Left colon (tissue), 2 donors: Measurements from ENCODE around the gene MATN4. TPM values are rescaled to one million over a fixed set of nuclear protein-coding genes. Genes with fewer than 3 reads are reported as not detected.

Experiments
- ATAC-seq: fragments of 200-7000 bp; cut with Tn5 transposase; one replicate; pipeline ENCODE4 v1.9.1; 2020; ENCODE audit warnings: mild to moderate bottlenecking, moderate library complexity
- DNase-seq, 2 donors: peaks; one replicate each; pipeline ENCODE4 v3.0.0-alpha.2; 2020
- intact Hi-C, 2 donors: fragments of 100-400 bp; cut with DNase I in 1 of 2; cut with micrococcal nuclease in 1 of 2; formaldehyde crosslinking; loops; one replicate each; pipeline versions ENCODE4 v1.11.2 to v1.14.0; 2022; cut with DNase I, micrococcal nuclease
- total RNA-seq, 2 donors: library from RNA; stranded (reverse); fragmentation: NEBNext Ultra II Directional; extraction: Animal tissue kit (Norgen Biotek cat#: 25700); gene quantifications; one replicate each; pipeline ENCODE4 v1.2.1, GENCODE V29; 2021
- donor health status: DM: no; HTN: no; CAD: no.
- donor health status: DM: yes; HTN: yes; CAD: no.

Gene MATN4
- total RNA-seq, 2 donors from 2014 or later = not detected

GRCh38 chr20:45318948-45319347, 10.8 kb upstream of the MATN4 start:
- no peak for DNase-seq
- no peak for ATAC-seq
- intact Hi-C loops = no loop called here

DNA sequence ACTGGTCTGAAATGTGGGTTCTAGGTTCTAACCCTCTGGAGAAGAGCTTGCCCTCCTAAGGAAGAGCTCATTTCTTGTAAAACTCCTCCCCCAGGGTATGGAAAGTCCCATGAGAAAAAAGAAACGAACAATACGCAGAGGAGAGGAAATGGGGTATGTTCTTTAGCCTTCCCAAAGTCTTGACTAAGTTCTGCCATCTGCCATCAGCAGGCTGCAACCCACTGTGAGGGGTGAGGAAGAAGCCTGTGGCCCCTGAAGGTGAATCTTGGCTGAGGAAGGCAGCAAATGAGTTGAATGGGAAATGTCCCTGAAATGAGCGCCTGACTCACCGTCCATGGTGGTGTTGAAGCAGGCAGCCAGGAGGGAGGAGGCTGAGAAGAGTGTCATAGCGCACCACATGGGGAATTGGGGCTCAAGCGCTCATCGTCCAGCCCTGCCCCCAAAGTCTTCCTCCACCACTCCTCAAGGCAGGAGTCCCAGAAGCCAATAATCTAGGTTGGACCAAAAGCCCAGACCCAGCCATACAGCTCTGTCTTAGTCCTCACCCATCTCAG, 10.4 kb upstream of the MATN4 start:
- DNase-seq (no peak), ATAC-seq (no peak)
- intact Hi-C loops = no loop called here

GRCh38 chr20:45317826-45318225, 9.7 kb upstream of the MATN4 start:
- DNase-seq = no peak
- ATAC-seq = no peak
- intact Hi-C loops = no loop called here

- DNase-seq (no peak), ATAC-seq (no peak)
- intact Hi-C loops = no loop called here
Measured at GRCh38 chr20:45316150-45317080, 8.3 kb upstream of the MATN4 start.

DNA sequence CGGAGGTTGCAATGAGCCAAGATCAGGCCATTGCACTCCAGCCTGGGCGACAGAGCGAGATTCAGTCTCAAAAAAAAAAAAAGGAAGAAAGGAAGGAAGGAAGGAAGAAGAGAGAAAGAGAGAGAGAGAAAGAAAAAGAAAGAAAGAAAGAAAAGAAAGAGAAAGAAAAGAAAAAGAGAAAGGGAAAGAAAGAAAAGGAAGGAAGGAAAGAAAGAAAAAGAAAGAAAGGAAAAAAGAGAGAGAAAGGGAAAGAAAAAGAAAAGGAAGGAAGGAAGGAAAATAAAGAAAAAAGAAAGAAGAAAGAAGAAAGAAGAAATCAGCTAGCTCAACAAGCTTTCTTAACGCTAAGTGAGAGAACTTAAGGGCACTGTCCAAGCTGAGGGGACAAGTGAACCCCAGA, 7.6 kb upstream of the MATN4 start:
- ATAC-seq (no peak), DNase-seq (no peak)
- intact Hi-C loops = no loop called here

DNA sequence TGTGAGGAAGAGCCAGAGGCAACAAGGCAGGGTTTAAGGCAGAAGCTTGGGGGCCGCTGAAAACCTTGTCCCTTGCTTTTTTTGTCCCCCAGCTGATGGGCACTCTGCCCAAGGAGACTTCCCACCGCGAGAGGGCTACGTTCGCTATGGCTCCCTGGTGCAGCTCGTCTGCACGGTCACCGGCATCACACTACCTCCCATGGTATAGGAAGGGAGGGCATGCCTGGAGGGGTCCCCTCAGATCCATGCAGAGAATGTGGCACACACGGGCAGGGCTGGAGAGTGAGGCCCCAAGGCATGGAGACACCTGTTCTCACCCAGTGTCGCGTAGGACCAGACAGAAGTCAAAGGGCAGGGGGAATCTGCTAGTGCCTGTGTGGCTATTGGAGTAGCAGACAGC, 5.8 kb upstream of the MATN4 start:
- intact Hi-C loops = loop anchor here in 1 of 2 donors (5.0 kb wide), 1 partner anchor 453 kb away; no protein-coding TSS in a partner anchor
- ATAC-seq = no peak
- DNase-seq = no peak

DNA sequence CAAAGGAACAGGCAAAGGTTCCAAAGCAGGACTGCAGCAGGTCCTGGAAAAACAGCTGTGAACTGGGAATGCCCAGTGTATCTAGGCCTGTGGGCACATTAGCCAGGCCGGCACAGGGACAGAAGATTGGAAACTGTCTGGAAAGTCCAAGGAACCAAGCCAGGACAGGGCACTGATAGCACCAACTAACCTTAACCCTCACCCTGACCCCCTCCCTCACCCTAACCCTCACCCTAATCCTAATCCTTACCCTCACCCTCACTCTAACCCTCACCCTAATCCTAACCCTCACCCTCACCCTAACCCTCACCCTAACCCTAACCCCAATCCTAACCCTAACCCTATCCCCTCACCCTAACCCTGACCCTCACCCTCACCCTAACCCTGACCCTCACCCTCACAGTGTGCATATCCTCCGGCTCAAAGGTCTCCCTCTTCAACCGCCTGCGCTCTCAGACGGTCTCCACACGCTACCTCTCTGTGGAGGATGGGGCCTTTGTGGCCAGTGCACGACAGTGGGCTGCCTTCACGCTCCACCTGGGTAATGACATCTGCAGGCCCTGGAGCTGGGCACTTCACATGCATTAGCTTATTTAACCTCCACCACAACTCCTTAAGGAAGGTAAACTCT, 5.1 kb upstream of the MATN4 start:
- intact Hi-C loops = loop anchor here in 1 of 2 donors (5.0 kb wide), 1 partner anchor 454 kb away; no protein-coding TSS in a partner anchor
- DNase-seq (no peak), ATAC-seq (no peak)

GRCh38 chr20:45312241-45312640, 4.1 kb upstream of the MATN4 start:
- ATAC-seq (no peak), DNase-seq (no peak)
- intact Hi-C loops = loop anchor here in 1 of 2 donors (5.0 kb wide), 1 partner anchor 455 kb away; no protein-coding TSS in a partner anchor

DNA sequence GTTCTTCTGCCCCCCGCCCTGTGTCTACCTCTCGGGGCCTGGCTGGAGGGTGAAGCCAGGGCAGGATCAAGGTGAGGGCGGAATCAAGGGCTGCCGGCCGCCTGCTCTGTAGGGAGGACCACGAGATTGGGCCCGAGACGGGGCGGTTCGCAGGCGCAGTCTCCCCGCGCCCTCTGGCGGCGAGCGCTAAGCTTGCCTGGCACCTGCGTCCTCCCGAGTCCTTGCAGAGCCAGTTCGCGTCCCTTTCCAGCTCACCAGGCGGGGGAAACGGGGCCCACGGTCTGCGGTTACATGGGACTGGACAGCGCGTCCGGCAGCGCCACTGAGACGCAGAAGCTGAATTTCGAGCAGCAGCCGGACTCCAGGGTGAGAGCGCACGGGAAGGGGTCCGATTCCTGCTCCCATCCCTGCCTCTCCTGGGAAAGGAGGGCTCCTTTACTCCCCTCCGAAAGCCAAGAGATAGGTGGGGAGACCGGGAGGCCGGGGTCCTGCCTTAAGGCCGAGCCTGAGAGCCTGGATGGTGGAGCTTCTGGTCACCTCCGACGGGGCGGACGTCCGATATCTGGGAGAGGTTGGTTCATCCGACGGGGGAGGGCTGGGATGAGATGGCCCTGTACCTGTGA, 3.6 kb upstream of the MATN4 start:
- intact Hi-C loops = loop anchor here in 1 of 2 donors (5.0 kb wide), 1 partner anchor 456 kb away; no protein-coding TSS in a partner anchor
- DNase-seq = peak in 1 of 2 donors; percentile 72
- peak; percentile 76 for ATAC-seq

DNA sequence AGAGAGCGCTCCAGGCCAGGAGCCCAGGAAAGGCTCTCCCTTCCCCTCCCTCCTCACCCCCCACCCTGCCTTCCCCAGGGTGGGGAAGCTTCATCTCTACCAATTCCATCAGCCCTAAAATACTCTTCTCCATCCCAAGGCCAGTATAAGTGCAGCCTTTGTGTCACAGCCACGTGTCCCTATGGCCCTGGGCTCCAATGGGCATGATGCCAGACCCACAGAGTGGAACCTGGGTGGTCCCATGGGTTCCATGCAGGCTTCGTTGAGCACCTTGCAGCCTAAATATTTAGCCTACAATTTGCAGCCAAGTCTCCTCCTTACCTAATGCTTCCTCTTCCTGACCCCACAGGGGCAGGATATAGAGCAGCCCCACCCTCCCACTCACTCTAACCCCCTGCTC, 976 bp upstream of the MATN4 start:
- no peak for ATAC-seq
- intact Hi-C loops = no loop called here
- DNase-seq = no peak

DNA sequence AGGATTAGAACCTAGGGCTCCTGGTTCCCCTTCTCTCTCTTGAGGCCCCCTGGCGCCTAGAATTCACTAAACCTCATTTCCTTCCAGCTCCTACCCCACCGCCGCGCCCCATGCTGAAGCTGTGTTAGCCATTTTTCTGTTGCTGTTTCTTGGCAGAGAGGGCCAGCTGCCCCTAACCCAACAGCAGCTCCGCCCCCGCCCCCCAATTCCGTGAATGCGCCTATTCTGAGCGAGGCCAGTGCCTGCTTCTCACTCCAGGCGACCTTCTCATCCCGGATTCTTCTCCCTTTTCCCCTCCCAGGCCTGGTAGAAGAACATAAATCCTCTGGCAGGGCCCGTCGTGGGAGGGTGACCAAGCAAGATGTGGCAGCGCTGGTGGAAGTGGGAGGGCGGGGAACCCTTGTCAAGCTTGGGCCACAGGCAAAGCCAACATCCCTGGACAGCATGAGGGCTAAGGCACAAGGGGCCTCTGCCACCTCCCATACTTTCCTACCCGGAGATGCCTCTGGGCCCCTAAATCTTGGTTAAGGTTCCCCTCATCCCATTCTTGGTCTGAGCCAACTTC, 941 bp downstream of the MATN4 start:
- ATAC-seq (no peak), DNase-seq (no peak)
- intact Hi-C loops = no loop called here

- peak; percentile 35 for ATAC-seq
- DNase-seq = no peak
- intact Hi-C loops = no loop called here
Measured at GRCh38 chr20:45306431-45306982, 1.6 kb downstream of the MATN4 start, which contains the start of gene RBPJL. Gene RBPJL (plus strand): TSS chr20:45306840. CDS start chr20:45306923, 83 bp downstream.

DNA sequence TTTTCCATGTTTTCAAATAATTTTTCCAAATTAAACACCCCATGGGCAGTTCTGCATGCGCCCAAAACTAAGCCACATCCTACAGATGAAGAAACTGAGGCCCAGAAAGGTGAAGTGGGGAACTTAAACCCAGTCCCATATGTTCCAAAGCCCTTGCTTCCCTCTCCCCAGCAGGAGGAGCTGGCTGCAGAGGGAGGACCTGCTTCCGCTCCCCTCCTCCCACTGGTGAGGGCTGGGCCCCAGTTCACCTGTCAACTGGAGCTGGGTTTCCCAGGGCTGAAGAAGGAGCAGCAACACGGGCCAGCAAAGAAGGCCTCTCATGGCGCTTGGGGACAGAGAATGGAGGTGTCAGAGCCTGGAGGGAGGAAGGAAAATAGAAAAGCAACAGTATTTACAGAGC, 2.8 kb downstream of the MATN4 start:
- DNase-seq (no peak), ATAC-seq (peak; percentile 33)
- intact Hi-C loops = no loop called here

DNA sequence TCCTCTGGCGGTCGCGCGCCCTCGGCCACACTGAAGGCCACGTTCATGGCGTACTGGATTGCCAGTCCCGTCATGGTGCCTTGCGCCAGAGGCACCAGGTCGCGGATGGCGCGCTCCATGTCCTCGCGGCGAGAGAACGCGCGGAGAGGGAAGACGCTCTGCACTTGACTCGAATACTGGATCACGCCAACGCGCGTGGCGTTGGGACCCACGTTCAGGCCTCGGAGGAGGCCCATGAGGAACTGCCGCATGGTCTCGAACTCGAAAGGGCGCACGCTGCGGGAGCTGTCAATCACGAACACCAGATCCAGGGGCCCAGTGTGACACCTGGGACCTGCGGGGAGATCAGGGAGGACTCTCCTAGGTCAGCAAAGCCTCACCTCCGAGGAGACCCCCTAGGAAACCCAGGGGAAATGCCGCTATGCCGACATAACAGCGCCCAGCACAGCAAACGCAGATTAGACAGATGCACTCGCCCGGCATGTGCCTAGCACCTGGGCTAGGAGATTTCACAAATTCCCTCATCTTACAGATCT, 3.6 kb downstream of the MATN4 start:
- DNase-seq (no peak), ATAC-seq (no peak)
- intact Hi-C loops = loop anchor here in 1 of 2 donors (5.0 kb wide), 1 partner anchor 453 kb away; no protein-coding TSS in a partner anchor

DNA sequence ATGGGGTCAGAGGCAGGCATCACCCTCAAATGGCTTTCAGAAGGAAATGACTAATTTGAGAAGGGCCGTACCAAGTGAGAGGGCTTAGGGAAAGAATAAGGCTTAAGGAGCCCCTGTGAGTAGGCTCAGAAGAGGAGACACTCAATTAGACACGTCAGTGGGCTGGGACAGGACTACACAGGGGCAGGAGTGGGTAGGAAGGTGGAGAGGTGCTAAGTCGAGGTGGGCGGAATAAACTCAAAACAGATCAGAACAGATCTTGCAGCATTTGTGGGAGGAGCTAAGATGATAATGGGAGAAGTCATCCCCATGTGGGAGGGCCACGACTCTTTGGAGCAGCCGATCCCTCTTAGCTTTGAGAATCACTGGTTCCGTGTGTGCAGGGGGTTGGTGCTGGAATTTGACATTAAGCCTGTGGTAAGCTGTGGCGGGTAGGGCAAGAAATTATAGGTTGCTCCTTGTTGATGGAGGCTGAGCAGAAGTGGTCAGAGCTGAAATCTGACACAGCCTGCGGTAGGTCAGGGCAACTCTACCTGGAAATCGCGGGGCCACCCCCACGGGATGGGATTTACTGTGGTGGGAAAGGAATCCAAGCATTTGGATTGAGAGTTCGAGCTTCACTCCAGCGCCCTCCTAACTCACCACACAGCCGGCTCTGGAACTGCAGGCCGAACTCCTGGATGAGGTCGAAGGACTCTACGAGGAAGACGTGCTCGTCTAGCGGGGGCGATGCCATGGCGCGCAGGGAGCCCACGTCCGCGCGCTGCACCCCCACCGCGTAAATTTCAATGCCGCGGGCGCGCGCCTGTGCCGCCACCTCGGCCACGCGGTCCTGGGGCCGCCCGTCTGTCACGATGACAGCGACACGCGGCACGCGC, 4.3 kb downstream of the MATN4 start:
- ATAC-seq (no peak), DNase-seq (no peak)
- intact Hi-C loops = loop anchor here in 1 of 2 donors (5.0 kb wide), 1 partner anchor 453 kb away; no protein-coding TSS in a partner anchor

GRCh38 chr20:45301824-45302271, 6.3 kb downstream of the MATN4 start:
- intact Hi-C loops = loop anchor here in 1 of 2 donors (5.0 kb wide), 1 partner anchor 455 kb away; no protein-coding TSS in a partner anchor
- ATAC-seq (no peak), DNase-seq (no peak)

DNA sequence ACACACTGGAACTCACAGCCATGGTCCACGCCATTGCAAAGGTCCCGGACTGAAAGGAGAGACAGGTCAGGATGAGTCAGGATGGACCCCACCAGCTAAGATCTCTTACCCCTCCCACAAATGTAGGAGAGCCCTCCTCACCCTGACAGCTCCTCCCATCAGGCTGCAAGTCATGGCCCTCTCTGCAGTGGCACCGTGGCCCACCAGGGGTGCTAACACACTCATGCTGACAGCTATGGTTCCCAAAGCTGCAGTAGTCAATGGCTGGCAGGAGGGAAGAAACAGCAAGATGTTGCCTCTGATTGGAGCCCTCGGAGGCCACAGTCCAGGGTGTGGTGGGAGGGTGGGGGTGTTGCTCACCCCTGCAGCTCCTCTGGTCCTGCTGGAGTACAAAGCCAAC, 7.1 kb downstream of the MATN4 start:
- no peak for DNase-seq
- ATAC-seq = peak; percentile 56
- intact Hi-C loops = loop anchor here in 1 of 2 donors (5.0 kb wide), 1 partner anchor 456 kb away; no protein-coding TSS in a partner anchor
